DND-41 (cell line): Measurements from ENCODE around the gene ITLN2.

ENCODE experiments used
- EZH2 ChIP-seq: IDR thresholded peaks from 3 replicates; pipeline ENCODE4 v1.6.1; 2012; ENCODE audit warnings: borderline replicate concordance, low read depth, mild to moderate bottlenecking, moderate library complexity, low read length, inconsistent platforms; ENCODE audit not compliant: severe bottlenecking
- TF ChIP-seq, protein P1 (sequence below): IDR thresholded peaks from 2 replicates; pipeline ENCODE4 v1.5.1; 2012; ENCODE audit warnings: borderline replicate concordance, low read length, moderate library complexity, mild to moderate bottlenecking; ENCODE audit not compliant: poor library complexity, severe bottlenecking; ENCODE audit errors: extremely low read depth

DNA sequence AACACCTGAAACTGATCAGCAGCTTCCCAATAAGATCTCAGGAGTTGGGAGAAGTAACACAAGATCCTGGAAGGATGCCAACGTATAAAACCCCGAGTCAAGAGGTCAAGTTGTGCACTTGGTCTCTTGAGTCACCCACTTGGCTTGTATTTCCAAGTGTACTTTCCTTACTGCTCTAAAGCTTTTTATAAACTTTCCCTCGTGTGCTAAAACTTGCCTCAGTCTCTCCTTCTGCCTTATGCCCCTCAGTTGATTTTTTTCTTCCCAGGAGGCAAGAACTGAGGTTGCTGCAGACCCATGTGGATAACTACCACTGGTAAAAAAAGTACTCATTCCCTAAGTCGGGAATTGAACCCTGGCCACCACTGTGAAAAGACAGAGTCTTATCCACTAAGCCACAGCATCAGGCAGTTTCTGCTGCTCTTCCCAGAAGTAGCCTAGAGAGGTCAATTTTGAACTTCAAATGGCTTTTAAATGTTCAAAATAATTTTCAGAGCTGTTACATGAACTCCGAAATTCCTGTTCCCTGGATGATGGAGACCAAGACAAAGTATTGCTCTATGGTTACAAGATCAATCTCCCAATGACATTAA, 28.9 kb downstream of the ITLN2 start:
- TF ChIP-seq EZH2, result no peak
- TF ChIP-seq, protein P1, sequence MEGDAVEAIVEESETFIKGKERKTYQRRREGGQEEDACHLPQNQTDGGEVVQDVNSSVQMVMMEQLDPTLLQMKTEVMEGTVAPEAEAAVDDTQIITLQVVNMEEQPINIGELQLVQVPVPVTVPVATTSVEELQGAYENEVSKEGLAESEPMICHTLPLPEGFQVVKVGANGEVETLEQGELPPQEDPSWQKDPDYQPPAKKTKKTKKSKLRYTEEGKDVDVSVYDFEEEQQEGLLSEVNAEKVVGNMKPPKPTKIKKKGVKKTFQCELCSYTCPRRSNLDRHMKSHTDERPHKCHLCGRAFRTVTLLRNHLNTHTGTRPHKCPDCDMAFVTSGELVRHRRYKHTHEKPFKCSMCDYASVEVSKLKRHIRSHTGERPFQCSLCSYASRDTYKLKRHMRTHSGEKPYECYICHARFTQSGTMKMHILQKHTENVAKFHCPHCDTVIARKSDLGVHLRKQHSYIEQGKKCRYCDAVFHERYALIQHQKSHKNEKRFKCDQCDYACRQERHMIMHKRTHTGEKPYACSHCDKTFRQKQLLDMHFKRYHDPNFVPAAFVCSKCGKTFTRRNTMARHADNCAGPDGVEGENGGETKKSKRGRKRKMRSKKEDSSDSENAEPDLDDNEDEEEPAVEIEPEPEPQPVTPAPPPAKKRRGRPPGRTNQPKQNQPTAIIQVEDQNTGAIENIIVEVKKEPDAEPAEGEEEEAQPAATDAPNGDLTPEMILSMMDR, result no peak
